T-helper 17 cell (primary cell): Measurements from ENCODE around the gene C19orf73. TPM values are rescaled to one million over a fixed set of nuclear protein-coding genes. Genes with fewer than 3 reads are reported as not detected.
A peak's percentile ranks its signal among the peaks of the same experiment; 100 is the strongest.

Experiments
- ATAC-seq: fragments of 150-1000 bp; cut with Tn5 transposase; 2 replicates; pipeline ENCODE4 v1.10.0; 2021; ENCODE audit warnings: mild to moderate bottlenecking, moderate library complexity
- DNase-seq, 3 donors: peaks; one replicate each; pipeline versions ENCODE4 v3.0.0 to v3.0.0-alpha.2; 2020 to 2021
- H3K9me3 ChIP-seq: one replicate; pipeline ENCODE4 v1.7.0; 2013; ENCODE audit warnings: low read length, mild to moderate bottlenecking; ENCODE audit not compliant: control insufficient read depth, poor library complexity, severe bottlenecking
- H3K27ac Mint-ChIP-seq: one replicate; pipeline ENCODE4 v1.8.0; 2022; ENCODE audit warnings: mild to moderate bottlenecking, moderate library complexity, mixed read lengths
- H3K27me3 Mint-ChIP-seq: one replicate; pipeline ENCODE4 v1.8.0; 2022; ENCODE audit warnings: mixed read lengths
- H3K36me3 Mint-ChIP-seq: one replicate; pipeline ENCODE4 v1.8.0; 2022; ENCODE audit warnings: low read depth, mixed read lengths
- H3K4me1 Mint-ChIP-seq: one replicate; pipeline ENCODE4 v1.8.0; 2022; ENCODE audit warnings: mild to moderate bottlenecking, mixed read lengths
- H3K4me3 Mint-ChIP-seq: one replicate; pipeline ENCODE4 v1.8.0; 2022; ENCODE audit warnings: mild to moderate bottlenecking, moderate library complexity, mixed read lengths
- total RNA-seq, 4 donors: library from RNA in 2 of 4; stranded (reverse) in 2 of 4; gene quantifications; one replicate each; pipeline ENCODE4 v1.2.3 and lab custom pipeline; 2022 to 2026

The C19orf73 gene
- total RNA-seq, 2 donors from 2014 or later: 3.6 to 3.9 TPM

DNA sequence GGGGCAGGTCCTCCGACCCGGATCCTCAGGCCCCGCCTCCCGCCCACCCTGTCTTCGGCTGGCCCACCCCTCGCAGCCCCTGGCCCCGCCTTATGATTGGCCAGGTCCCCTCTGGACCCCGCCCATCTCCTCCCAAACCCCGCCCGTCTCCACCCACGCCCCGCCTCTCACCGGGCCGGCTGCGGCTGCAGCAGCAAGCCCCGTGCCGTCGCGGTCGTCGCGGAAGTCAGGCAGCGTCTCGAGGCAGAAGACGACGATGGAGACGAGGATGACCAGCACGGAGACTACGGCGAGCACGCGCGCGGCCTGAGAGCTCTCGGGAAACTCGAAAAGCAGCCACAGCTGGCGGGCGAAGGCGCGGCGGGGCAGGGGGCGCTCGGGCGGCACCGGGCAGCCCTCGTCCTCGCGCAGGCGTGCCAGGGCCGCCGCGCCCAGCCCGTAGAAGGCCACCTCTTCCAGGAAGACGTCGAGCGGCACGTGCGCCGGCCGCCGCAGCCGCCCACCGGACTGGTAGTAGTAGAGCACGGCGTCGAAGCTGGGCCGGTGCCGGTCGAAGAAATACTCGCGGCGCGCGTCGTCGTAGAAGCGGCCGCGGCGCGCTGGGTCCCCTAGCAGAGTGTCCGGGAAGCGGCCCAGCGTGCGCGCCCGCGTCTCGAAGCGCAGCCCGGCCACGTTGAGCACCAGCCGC, 46.9 kb downstream of the C19orf73 start:
- ATAC-seq (peak; percentile 39), DNase-seq (no peak)
- Mint-ChIP-seq H3K36me3 (peaks cover 7% of the 10 kb centered on the region), H3K4me1 (peaks cover 14% of the 10 kb centered on the region), H3K27me3 (peaks cover 55% of the 10 kb centered on the region), H3K4me3 (no peak overlapping the region), H3K27ac (no peak overlapping the region)
- no peaks in the 10 kb centered on the region for H3K9me3 ChIP-seq

DNA sequence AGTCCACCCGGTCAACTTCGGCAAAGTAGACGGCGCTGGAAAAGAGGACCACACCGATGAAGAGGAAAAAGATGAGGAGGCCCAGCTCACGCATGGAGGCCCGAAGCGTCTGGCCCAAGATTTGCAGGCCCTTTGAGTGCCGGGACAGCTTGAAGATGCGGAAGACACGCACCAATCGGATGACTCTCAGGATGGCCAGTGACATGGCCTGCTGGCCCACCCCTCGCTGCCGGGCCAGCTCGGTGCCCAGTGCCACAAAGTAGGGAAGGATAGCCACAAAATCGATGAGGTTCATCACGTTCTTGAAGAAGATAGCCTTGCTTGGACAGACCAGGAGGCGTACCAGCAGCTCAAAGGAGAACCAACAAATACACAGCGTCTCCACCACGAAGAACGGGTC, 48.5 kb downstream of the C19orf73 start:
- H3K36me3 Mint-ChIP-seq: peaks cover 13% of the 10 kb centered on the region
- H3K9me3 ChIP-seq: no peaks in the 10 kb centered on the region

DNA sequence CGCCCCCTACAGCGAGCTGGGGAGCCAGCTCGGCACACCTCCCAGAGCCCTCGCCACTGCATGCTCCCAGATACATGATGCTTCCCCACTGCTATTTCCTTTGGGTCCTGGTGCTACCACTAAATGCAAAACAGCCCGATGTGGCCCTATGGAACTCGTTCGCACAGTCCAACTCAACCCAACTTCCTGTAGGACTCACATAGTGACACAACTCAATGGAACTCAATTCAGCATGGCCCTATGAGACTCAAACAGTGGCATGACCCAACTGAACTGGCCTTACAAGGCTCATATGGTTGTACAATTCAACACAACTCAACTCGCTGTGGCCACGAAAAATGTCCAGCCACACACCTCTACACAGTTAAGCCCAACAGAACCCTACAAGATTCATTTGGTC, 49.9 kb downstream of the C19orf73 start:
- DNase-seq (no peak), ATAC-seq (no peak)
- no peak overlapping the region for H3K4me3 Mint-ChIP-seq
- H3K9me3 ChIP-seq: no peaks in the 10 kb centered on the region
- peaks cover 14% of the 10 kb centered on the region for H3K36me3 Mint-ChIP-seq
- H3K27ac Mint-ChIP-seq: peak overlapping the region; percentile 19
- H3K4me1 Mint-ChIP-seq: peaks cover 12% of the 10 kb centered on the region
- H3K27me3 Mint-ChIP-seq: peaks cover 61% of the 10 kb centered on the region

More for the DNA sequence above, 48.5 kb downstream of the C19orf73 start:
- ATAC-seq: no peak
- H3K27me3 Mint-ChIP-seq: peaks cover 63% of the 10 kb centered on the region
- H3K27ac Mint-ChIP-seq: no peak overlapping the region
- peaks cover 13% of the 10 kb centered on the region for H3K4me1 Mint-ChIP-seq
- no peak for DNase-seq
- no peak overlapping the region for H3K4me3 Mint-ChIP-seq

Other genes with a start within 250 kb of the C19orf73 start
- gene PPP1R15A, start 246.7 kb downstream of the C19orf73 start, total RNA-seq: 1,000 to 10,000 TPM in 1 of 2 donors, 100 to 1,000 TPM in 1; 954 to 1,165 TPM
- not detected for gene TULP2, start 220.4 kb downstream of the C19orf73 start, total RNA-seq
- 100 to 1,000 TPM; 118 to 135 TPM for gene NUCB1, start 218.8 kb downstream of the C19orf73 start, total RNA-seq
- under 1 TPM; 0.50 to 0.86 TPM for gene DHDH, start 185.4 kb downstream of the C19orf73 start, total RNA-seq
- 100 to 1,000 TPM in 1 of 2 donors, 10 to 100 TPM in 1; 89.2 to 104 TPM for gene BAX, start 164.3 kb downstream of the C19orf73 start, total RNA-seq
- gene FTL, start 153.8 kb downstream of the C19orf73 start, total RNA-seq: 100 to 1,000 TPM; 612 to 898 TPM
- gene GYS1, start 125.8 kb downstream of the C19orf73 start, total RNA-seq: 10 to 100 TPM; 21.6 to 24.2 TPM
- gene RUVBL2, start 125.3 kb downstream of the C19orf73 start, total RNA-seq: 10 to 100 TPM; 20.2 to 25.5 TPM
- not detected for gene LHB, start 102.1 kb downstream of the C19orf73 start, total RNA-seq
- gene CGB3, start 94.8 kb downstream of the C19orf73 start, total RNA-seq: not detected
- not detected for gene CGB2, start 87.3 kb downstream of the C19orf73 start, total RNA-seq
- gene CGB1, start 82.2 kb downstream of the C19orf73 start, total RNA-seq: not detected
- not detected for gene CGB5, start 75.3 kb downstream of the C19orf73 start, total RNA-seq
- not detected for gene CGB8, start 70.0 kb downstream of the C19orf73 start, total RNA-seq
- gene CGB7, start 61.4 kb downstream of the C19orf73 start, total RNA-seq: not detected
- not detected for gene NTF4, start 54.3 kb downstream of the C19orf73 start, total RNA-seq
- not detected for gene KCNA7, start 46.4 kb downstream of the C19orf73 start, total RNA-seq
- gene SNRNP70, start 33.7 kb downstream of the C19orf73 start, total RNA-seq: 100 to 1,000 TPM; 352 to 394 TPM
- gene LIN7B, start 4.8 kb downstream of the C19orf73 start, total RNA-seq: 1 to 10 TPM; 4.7 to 5.2 TPM
- 1 to 10 TPM; 2.6 to 3.9 TPM for gene PPFIA3, start 401 bp upstream of the C19orf73 start, total RNA-seq
- not detected for gene HRC, start 36.3 kb upstream of the C19orf73 start, total RNA-seq
- gene TRPM4, start 38.6 kb upstream of the C19orf73 start, total RNA-seq: under 1 TPM in 1 of 2 donors, not detected in 1; 0.25 TPM
- gene SLC6A16, start 206.0 kb upstream of the C19orf73 start, total RNA-seq: 1 to 10 TPM; 3.1 to 3.7 TPM
- 100 to 1,000 TPM; 288 to 373 TPM for gene CD37, start 216.3 kb upstream of the C19orf73 start, total RNA-seq
- under 1 TPM in 1 of 2 donors, not detected in 1; 0.17 TPM for gene TEAD2, start 243.3 kb upstream of the C19orf73 start, total RNA-seq
- not detected for gene DKKL1, start 244.7 kb upstream of the C19orf73 start, total RNA-seq